IPS-NIHi11 (cell line): ENCODE data around the gene PAQR4.

ENCODE experiments used
- DNase-seq: peaks from one replicate; pipeline ENCODE4 v3.0.0; 2012; ENCODE audit warnings: mixed read lengths, low spot score

PAQR4 gene

GRCh38 chr16:2966043-2966807 is 2.9 kb upstream of the PAQR4 start:
- no peak for DNase-seq

- DNase-seq = no peak
Observed at GRCh38 chr16:2966808-2967191, 2.3 kb upstream of the PAQR4 start.

GRCh38 chr16:2967211-2967631 is 1.9 kb upstream of the PAQR4 start:
- DNase-seq = no peak

- no peak for DNase-seq
Observed at GRCh38 chr16:2967721-2968161, 1.4 kb upstream of the PAQR4 start.

GRCh38 chr16:2968368-2968737 is 795 bp upstream of the PAQR4 start:
- DNase-seq = no peak

- peak; percentile 91 for DNase-seq
Observed at GRCh38 chr16:2969545-2970521, 685 bp downstream of the PAQR4 start.

- DNase-seq = no peak
Observed at GRCh38 chr16:2970563-2970962, 1.4 kb downstream of the PAQR4 start.

GRCh38 chr16:2971134-2971984 is 2.2 kb downstream of the PAQR4 start:
- DNase-seq = no peak

GRCh38 chr16:2971985-2972784 is 3.0 kb downstream of the PAQR4 start:
- DNase-seq = no peak

GRCh38 chr16:2973093-2973492 is 3.9 kb downstream of the PAQR4 start:
- no peak for DNase-seq

- no peak for DNase-seq
Observed at GRCh38 chr16:2973605-2974318, 4.6 kb downstream of the PAQR4 start.

- DNase-seq = no peak
Observed at GRCh38 chr16:2974319-2975056, 5.3 kb downstream of the PAQR4 start.

GRCh38 chr16:2975161-2975795 is 6.1 kb downstream of the PAQR4 start:
- DNase-seq = no peak

GRCh38 chr16:2976201-2976600 is 7.1 kb downstream of the PAQR4 start:
- DNase-seq = no peak

GRCh38 chr16:2976673-2977072 is 7.5 kb downstream of the PAQR4 start:
- no peak for DNase-seq

GRCh38 chr16:2977440-2977839 is 8.3 kb downstream of the PAQR4 start:
- no peak for DNase-seq

- peak; percentile 76 for DNase-seq
Observed at GRCh38 chr16:2979669-2980226, 10.6 kb downstream of the PAQR4 start.

- DNase-seq = peak; percentile 100
Observed at GRCh38 chr16:2980227-2981176, 11.4 kb downstream of the PAQR4 start, which contains the start of gene PKMYT1. Gene PKMYT1 (minus strand): TSS chr16:2980446. CDS start chr16:2979657, 789 bp downstream.
